ENCODE data around the gene PITHD1. TPM values are rescaled to one million over a fixed set of nuclear protein-coding genes. Genes with fewer than 3 reads are reported as not detected.
A peak's percentile ranks its signal among the peaks of the same experiment; 100 is the strongest.

PITHD1 gene
- total and polyA plus RNA-seq, 10 of the 15 experiments (the other 5 are each of a cell fraction or from before 2014, with no cell fraction given), result 23.7 to 82.2 (median 67.0) TPM

DNA sequence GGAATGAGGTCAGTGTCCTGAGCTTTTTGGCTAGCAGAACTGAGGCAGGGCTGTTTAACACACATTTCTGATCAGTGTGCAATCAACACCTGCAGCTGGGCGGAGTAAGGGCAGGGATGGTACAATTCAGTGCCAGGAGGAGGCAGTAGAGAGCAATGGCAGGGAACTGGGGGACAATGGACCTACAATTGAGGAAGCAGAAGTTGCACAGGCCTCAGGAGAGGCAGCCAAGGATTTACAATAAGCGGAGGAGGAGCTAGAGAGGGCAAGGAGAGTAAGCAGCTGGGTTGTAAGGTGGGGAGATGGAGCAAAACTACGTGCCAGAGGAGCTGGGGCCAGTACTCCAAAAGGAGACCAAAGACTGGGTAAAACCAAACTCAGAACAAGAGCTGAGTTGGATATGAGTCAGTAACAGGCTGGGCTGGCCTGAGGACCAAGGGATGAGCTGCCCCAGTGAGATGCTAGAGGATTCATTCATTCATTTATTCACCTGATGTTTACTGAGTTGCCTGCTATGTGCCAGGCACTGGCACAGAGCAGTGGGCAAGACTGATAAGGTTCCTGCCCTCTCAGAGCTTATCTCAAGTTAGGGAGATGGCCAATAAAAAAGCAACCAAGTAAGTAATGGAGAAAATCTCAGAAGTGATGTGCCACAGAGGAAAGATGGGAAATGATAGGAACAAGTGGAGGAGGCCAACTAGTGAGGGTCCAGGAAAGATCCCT, 32.8 kb downstream of the PITHD1 start (continued):
- TF ChIP-seq, protein P1, sequence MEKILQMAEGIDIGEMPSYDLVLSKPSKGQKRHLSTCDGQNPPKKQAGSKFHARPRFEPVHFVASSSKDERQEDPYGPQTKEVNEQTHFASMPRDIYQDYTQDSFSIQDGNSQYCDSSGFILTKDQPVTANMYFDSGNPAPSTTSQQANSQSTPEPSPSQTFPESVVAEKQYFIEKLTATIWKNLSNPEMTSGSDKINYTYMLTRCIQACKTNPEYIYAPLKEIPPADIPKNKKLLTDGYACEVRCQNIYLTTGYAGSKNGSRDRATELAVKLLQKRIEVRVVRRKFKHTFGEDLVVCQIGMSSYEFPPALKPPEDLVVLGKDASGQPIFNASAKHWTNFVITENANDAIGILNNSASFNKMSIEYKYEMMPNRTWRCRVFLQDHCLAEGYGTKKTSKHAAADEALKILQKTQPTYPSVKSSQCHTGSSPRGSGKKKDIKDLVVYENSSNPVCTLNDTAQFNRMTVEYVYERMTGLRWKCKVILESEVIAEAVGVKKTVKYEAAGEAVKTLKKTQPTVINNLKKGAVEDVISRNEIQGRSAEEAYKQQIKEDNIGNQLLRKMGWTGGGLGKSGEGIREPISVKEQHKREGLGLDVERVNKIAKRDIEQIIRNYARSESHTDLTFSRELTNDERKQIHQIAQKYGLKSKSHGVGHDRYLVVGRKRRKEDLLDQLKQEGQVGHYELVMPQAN (conservative IDR thresholded peaks at IDR 0.05), result no peak
- TF ChIP-seq, protein P2, sequence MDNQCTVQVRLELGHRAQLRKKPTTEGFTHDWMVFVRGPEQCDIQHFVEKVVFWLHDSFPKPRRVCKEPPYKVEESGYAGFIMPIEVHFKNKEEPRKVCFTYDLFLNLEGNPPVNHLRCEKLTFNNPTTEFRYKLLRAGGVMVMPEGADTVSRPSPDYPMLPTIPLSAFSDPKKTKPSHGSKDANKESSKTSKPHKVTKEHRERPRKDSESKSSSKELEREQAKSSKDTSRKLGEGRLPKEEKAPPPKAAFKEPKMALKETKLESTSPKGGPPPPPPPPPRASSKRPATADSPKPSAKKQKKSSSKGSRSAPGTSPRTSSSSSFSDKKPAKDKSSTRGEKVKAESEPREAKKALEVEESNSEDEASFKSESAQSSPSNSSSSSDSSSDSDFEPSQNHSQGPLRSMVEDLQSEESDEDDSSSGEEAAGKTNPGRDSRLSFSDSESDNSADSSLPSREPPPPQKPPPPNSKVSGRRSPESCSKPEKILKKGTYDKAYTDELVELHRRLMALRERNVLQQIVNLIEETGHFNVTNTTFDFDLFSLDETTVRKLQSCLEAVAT (IDR thresholded peaks at IDR 0.05), result no peak
- TF ChIP-seq CHD4 (IDR thresholded peaks at IDR 0.05), result no peak
- TF ChIP-seq, protein P3, sequence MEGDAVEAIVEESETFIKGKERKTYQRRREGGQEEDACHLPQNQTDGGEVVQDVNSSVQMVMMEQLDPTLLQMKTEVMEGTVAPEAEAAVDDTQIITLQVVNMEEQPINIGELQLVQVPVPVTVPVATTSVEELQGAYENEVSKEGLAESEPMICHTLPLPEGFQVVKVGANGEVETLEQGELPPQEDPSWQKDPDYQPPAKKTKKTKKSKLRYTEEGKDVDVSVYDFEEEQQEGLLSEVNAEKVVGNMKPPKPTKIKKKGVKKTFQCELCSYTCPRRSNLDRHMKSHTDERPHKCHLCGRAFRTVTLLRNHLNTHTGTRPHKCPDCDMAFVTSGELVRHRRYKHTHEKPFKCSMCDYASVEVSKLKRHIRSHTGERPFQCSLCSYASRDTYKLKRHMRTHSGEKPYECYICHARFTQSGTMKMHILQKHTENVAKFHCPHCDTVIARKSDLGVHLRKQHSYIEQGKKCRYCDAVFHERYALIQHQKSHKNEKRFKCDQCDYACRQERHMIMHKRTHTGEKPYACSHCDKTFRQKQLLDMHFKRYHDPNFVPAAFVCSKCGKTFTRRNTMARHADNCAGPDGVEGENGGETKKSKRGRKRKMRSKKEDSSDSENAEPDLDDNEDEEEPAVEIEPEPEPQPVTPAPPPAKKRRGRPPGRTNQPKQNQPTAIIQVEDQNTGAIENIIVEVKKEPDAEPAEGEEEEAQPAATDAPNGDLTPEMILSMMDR (IDR thresholded peaks at IDR 0.05 in 2 of 3, conservative IDR thresholded peaks at IDR 0.05 in 1 of 3; ENCODE audit: control insufficient read depth in 2 of 3, extremely low read depth in 1 of 3, insufficient read depth in 1 of 3, low read depth in 3 of 3, low read length in 3 of 3), result peak; percentile 63 to 95 (median 88)
- no peak for TF ChIP-seq LARP7 (IDR thresholded peaks at IDR 0.05)
- peak; percentile 40; the same call in 1 of the 2 replicates for TF ChIP-seq SPI1 (IDR thresholded peaks at IDR 0.05; ENCODE audit: borderline replicate concordance, insufficient read depth, low read depth, low read length)
- no peak for TF ChIP-seq NFYA (IDR thresholded peaks at IDR 0.05; ENCODE audit: borderline replicate concordance, low read depth, low read length)
- no peak for TF ChIP-seq PAX8 (IDR thresholded peaks at IDR 0.05)
- no peak for TF ChIP-seq ESRRA (IDR thresholded peaks at IDR 0.05; ENCODE audit: low read length)
- no peak for TF ChIP-seq SP1 (IDR thresholded peaks at IDR 0.05; ENCODE audit: low read depth, low read length)
- TF ChIP-seq, protein P4, sequence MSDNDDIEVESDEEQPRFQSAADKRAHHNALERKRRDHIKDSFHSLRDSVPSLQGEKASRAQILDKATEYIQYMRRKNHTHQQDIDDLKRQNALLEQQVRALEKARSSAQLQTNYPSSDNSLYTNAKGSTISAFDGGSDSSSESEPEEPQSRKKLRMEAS (IDR thresholded peaks at IDR 0.05; ENCODE audit: low read depth, low read length), result no peak
- TF ChIP-seq SREBF1 (IDR thresholded peaks at IDR 0.05; ENCODE audit: low read length), result no peak
- TF ChIP-seq, protein P5, sequence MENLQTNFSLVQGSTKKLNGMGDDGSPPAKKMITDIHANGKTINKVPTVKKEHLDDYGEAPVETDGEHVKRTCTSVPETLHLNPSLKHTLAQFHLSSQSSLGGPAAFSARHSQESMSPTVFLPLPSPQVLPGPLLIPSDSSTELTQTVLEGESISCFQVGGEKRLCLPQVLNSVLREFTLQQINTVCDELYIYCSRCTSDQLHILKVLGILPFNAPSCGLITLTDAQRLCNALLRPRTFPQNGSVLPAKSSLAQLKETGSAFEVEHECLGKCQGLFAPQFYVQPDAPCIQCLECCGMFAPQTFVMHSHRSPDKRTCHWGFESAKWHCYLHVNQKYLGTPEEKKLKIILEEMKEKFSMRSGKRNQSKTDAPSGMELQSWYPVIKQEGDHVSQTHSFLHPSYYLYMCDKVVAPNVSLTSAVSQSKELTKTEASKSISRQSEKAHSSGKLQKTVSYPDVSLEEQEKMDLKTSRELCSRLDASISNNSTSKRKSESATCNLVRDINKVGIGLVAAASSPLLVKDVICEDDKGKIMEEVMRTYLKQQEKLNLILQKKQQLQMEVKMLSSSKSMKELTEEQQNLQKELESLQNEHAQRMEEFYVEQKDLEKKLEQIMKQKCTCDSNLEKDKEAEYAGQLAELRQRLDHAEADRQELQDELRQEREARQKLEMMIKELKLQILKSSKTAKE (IDR thresholded peaks at IDR 0.05; ENCODE audit: low read depth, poor library complexity, severe bottlenecking), result no peak
- no peak for TF ChIP-seq EGR1 (IDR thresholded peaks at IDR 0.05; ENCODE audit: borderline replicate concordance in 1 of 2, low read depth in 2 of 2, low read length in 2 of 2)
- TF ChIP-seq, protein P6, sequence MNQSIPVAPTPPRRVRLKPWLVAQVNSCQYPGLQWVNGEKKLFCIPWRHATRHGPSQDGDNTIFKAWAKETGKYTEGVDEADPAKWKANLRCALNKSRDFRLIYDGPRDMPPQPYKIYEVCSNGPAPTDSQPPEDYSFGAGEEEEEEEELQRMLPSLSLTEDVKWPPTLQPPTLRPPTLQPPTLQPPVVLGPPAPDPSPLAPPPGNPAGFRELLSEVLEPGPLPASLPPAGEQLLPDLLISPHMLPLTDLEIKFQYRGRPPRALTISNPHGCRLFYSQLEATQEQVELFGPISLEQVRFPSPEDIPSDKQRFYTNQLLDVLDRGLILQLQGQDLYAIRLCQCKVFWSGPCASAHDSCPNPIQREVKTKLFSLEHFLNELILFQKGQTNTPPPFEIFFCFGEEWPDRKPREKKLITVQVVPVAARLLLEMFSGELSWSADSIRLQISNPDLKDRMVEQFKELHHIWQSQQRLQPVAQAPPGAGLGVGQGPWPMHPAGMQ (IDR thresholded peaks at IDR 0.05; ENCODE audit: borderline replicate concordance), result no peak
- no peak for TF ChIP-seq STAT3 (IDR thresholded peaks at IDR 0.05; ENCODE audit: low read depth, low read length)

Data from GM12878 (cell line).